Common myeloid progenitor, CD34-positive (primary cell): ENCODE measurements around the gene SLC40A1.

Source experiments
- CTCF ChIA-PET: fragments of 350-600 bp; sonication (Branson Sonifier 250); formaldehyde crosslinking; loops from one replicate; lab custom pipeline; 2021; ENCODE audit warnings: antibody characterized with exemption; lab: Charles Lee
- POLR2A ChIA-PET: fragments of 350-600 bp; sonication (Branson Sonifier 250); formaldehyde crosslinking; loops from one replicate; lab custom pipeline; 2021; ENCODE audit warnings: antibody characterized with exemption; lab: Charles Lee
- DNase-seq, 3 donors: peaks; one replicate each; pipeline versions ENCODE4 v3.0.0 to v3.0.0-alpha.2; 2013
- H3K27ac ChIP-seq, 2 experiments: 1 replicate in 1 of 2; 2 replicates in 1 of 2; pipeline ENCODE4 v1.7.0; 2013; ENCODE audit warnings: inconsistent platforms in 2 of 2, low read length in 2 of 2, mild to moderate bottlenecking in 2 of 2, low read depth in 1 of 2, moderate library complexity in 1 of 2; ENCODE audit not compliant: severe bottlenecking in 2 of 2, insufficient read depth in 1 of 2, poor library complexity in 1 of 2
- H3K27me3 ChIP-seq, 5 experiments: replicated peaks in 2 of 5; 1 replicate in 3 of 5; 2 replicates in 2 of 5; pipeline versions ENCODE4 v1.6.1 to v1.7.0; 2013; ENCODE audit warnings: low read length in 4 of 5, mild to moderate bottlenecking in 2 of 5, moderate library complexity in 2 of 5, inconsistent platforms in 1 of 5; ENCODE audit not compliant: insufficient read depth in 5 of 5, control insufficient read depth in 4 of 5
- H3K36me3 ChIP-seq, 4 experiments: 1 replicate in 2 of 4; 2 replicates in 2 of 4; pipeline versions ENCODE4 v1.6.1 to v1.7.0; 2013; ENCODE audit warnings: low read length in 3 of 4, control low read depth in 1 of 4, mild to moderate bottlenecking in 1 of 4; ENCODE audit not compliant: control insufficient read depth in 4 of 4, insufficient read depth in 4 of 4
- H3K4me1 ChIP-seq, 4 experiments: 1 replicate in 3 of 4; 2 replicates in 1 of 4; pipeline versions ENCODE4 v1.6.1 to v1.7.1; 2013; ENCODE audit warnings: low read length in 3 of 4, mild to moderate bottlenecking in 3 of 4, control low read depth in 1 of 4, inconsistent platforms in 1 of 4, moderate library complexity in 1 of 4; ENCODE audit not compliant: control insufficient read depth in 4 of 4, insufficient read depth in 4 of 4; ENCODE audit errors: control extremely low read depth in 1 of 4
- H3K4me3 ChIP-seq, 7 experiments: 1 replicate in 4 of 7; 2 replicates in 3 of 7; pipeline versions ENCODE4 v1.5.1 to v1.7.0; 2013; ENCODE audit warnings: mild to moderate bottlenecking in 7 of 7, low read length in 6 of 7, moderate library complexity in 6 of 7, inconsistent platforms in 2 of 7, low read depth in 2 of 7, control low read depth in 1 of 7; ENCODE audit not compliant: insufficient read depth in 4 of 7, control insufficient read depth in 1 of 7; ENCODE audit errors: extremely low read depth in 1 of 7
- H3K9me3 ChIP-seq, 5 experiments: 1 replicate in 4 of 5; 2 replicates in 1 of 5; pipeline versions ENCODE4 v1.6.1 to v1.7.1; 2013; ENCODE audit warnings: low read length in 4 of 5, mild to moderate bottlenecking in 2 of 5, inconsistent platforms in 1 of 5, low read depth in 1 of 5, moderate library complexity in 1 of 5; ENCODE audit not compliant: control insufficient read depth in 4 of 5, insufficient read depth in 2 of 5; ENCODE audit errors: control extremely low read depth in 1 of 5
- WGBS: methylation state at CpG from one replicate; pipeline ENCODE4 v1.1.5; 2013; ENCODE audit not compliant: insufficient coverage; 5-methylcytosine and 5-hydroxymethylcytosine counted together

The SLC40A1 gene

GRCh38 chr2:189582140-189582808 lies 1.7 kb upstream of the SLC40A1 start:
- WGBS: 9% methylated on average over 3 of the region's 6 CpGs
- no peak for DNase-seq
- peak overlapping the region in 5 of 7 experiments; percentile 66 to 97 (median 86) for H3K4me3 ChIP-seq
- peaks cover 0 to 6% (median 2%) of the 10 kb centered on the region in 4 experiments for H3K36me3 ChIP-seq
- H3K27me3 ChIP-seq: no peaks in the 10 kb centered on the region
- H3K9me3 ChIP-seq: no peaks in the 10 kb centered on the region
- POLR2A ChIA-PET: interaction anchor here (1.0 to 2.4 kb wide), 3 partner anchors 28 to 47 kb away, joined by 3 to 10 read pairs (median 4); no protein-coding TSS in a partner anchor
- peaks cover 20 to 67% (median 23%) of the 10 kb centered on the region in 4 experiments for H3K4me1 ChIP-seq
- CTCF ChIA-PET: interaction anchor here (0.9 kb wide), 1 partner anchor 23 kb away, joined by 3 read pairs; no protein-coding TSS in a partner anchor
- peak overlapping the region; percentile 84 to 91 for H3K27ac ChIP-seq

GRCh38 chr2:189581354-189582139 lies 961 bp upstream of the SLC40A1 start:
- peak overlapping the region; percentile 84 to 91 for H3K27ac ChIP-seq
- no peaks in the 10 kb centered on the region for H3K27me3 ChIP-seq
- peaks cover 20 to 75% (median 27%) of the 10 kb centered on the region in 4 experiments for H3K4me1 ChIP-seq
- CTCF ChIA-PET: interaction anchor here (0.9 to 5.0 kb wide), 6 partner anchors 24 to 181 kb away, joined by 3 to 20 read pairs (median 6); partner anchors contain the start of gene OSGEPL1
- peak overlapping the region; percentile 50 to 97 (median 86) for H3K4me3 ChIP-seq
- POLR2A ChIA-PET: interaction anchor here (1.0 to 2.4 kb wide), 5 partner anchors 29 to 48 kb away, joined by 3 to 10 read pairs (median 4); no protein-coding TSS in a partner anchor
- H3K36me3 ChIP-seq: peaks cover 0 to 13% (median 5%) of the 10 kb centered on the region in 4 experiments
- H3K9me3 ChIP-seq: no peaks in the 10 kb centered on the region
- DNase-seq: peak; percentile 67 to 93 (median 87)
- 2% methylated on average over 12 of the region's 22 CpGs for WGBS

- ChIA-PET POLR2A (interaction anchor here (0.7 to 2.4 kb wide), 11 partner anchors 9 to 114 kb away, joined by 3 to 12 read pairs (median 3); no protein-coding TSS in a partner anchor), CTCF (interaction anchor here (0.8 to 5.0 kb wide), 13 partner anchors 11 to 182 kb away, joined by 3 to 20 read pairs (median 3); partner anchors contain the start of gene OSGEPL1)
- Histone ChIP-seq H3K4me1 (peaks cover 20 to 88% (median 29%) of the 10 kb centered on the region in 4 experiments), H3K27me3 (no peaks in the 10 kb centered on the region), H3K4me3 (peak overlapping the region; percentile 66 to 97 (median 86)), H3K27ac (peak overlapping the region; percentile 66 to 91), H3K36me3 (peaks cover 1 to 24% (median 8%) of the 10 kb centered on the region in 4 experiments), H3K9me3 (no peaks in the 10 kb centered on the region)
- WGBS: 0% methylated on average over 8 of the region's 13 CpGs
- peak in 2 of 3 donors; percentile 72 to 80 for DNase-seq
Observed at GRCh38 chr2:189580241-189580651, 340 bp downstream of the SLC40A1 start.

GRCh38 chr2:189579585-189580186 lies 900 bp downstream of the SLC40A1 start:
- peaks cover 20 to 90% (median 31%) of the 10 kb centered on the region in 4 experiments for H3K4me1 ChIP-seq
- WGBS: 0% methylated on average over 6 of the region's 11 CpGs
- peak overlapping the region; percentile 5 to 91 for H3K27ac ChIP-seq
- POLR2A ChIA-PET: interaction anchor here (1.1 to 2.4 kb wide), 4 partner anchors 13 to 49 kb away, joined by 3 to 12 read pairs (median 8); no protein-coding TSS in a partner anchor
- DNase-seq: peak; percentile 55 to 88 (median 81)
- peaks cover 4 to 30% (median 14%) of the 10 kb centered on the region in 4 experiments for H3K36me3 ChIP-seq
- CTCF ChIA-PET: interaction anchor here (0.8 to 5.0 kb wide), 10 partner anchors 13 to 183 kb away, joined by 3 to 20 read pairs (median 3); partner anchors contain the start of gene OSGEPL1
- H3K27me3 ChIP-seq: no peaks in the 10 kb centered on the region
- no peaks in the 10 kb centered on the region for H3K9me3 ChIP-seq
- peak overlapping the region in 6 of 7 experiments; percentile 66 to 97 (median 84) for H3K4me3 ChIP-seq

DNA sequence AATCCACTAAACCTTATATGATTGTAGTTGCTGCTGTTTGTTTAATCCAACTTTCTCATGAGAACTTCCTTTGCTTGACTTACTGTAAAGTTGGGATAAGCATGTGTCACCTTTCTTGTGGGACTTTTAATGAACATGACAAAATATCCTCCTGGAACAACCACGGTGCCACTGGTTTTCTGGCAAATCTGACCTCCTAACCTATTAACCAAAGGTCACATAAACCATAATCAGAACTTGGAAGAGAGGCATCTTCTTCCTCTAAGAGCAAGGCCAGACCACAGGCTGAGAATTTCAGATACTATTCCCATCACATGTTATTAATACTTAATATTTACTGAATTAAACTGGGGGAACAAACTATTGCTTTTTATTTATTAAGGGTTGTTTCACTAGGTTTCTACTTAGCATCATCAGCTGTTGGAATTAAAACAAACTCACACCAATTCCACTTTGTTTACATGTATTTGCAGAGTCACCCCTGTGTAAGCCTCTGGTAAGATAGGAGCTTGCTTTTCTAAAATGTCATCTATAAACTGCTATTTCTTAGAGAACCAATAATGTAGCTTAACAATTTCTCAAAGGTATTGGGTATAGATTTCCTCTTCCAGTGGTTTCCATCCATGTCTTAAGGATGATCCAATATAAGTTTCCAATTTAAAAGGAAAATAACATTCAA lies 2.2 kb downstream of the SLC40A1 start:
- peak overlapping the region in 6 of 7 experiments; percentile 44 to 97 (median 84) for H3K4me3 ChIP-seq
- H3K27me3 ChIP-seq: no peaks in the 10 kb centered on the region
- no CpG with 5 or more reads among the region's 1 CpG for WGBS
- peak overlapping the region in 1 of 2 experiments; percentile 91 for H3K27ac ChIP-seq
- POLR2A ChIA-PET: no interaction called here
- CTCF ChIA-PET: interaction anchor here (0.6 to 5.0 kb wide), 4 partner anchors 10 to 55 kb away, joined by 3 to 20 read pairs (median 4); no protein-coding TSS in a partner anchor
- H3K36me3 ChIP-seq: peaks cover 4 to 38% (median 23%) of the 10 kb centered on the region in 4 experiments
- peak in 1 of 3 donors; percentile 31 for DNase-seq
- peaks cover 20 to 86% (median 32%) of the 10 kb centered on the region in 4 experiments for H3K4me1 ChIP-seq
- no peaks in the 10 kb centered on the region for H3K9me3 ChIP-seq
